Neural cell (in vitro differentiated cells): ENCODE measurements around the gene SRP9.

Experiments used
- CTCF ChIP-seq: fragments of 450-650 bp; IDR thresholded peaks from 2 replicates; pipeline ENCODE4 v1.5.1; 2014; ENCODE audit warnings: antibody characterized with exemption, mild to moderate bottlenecking, moderate library complexity; ENCODE audit not compliant: poor library complexity, severe bottlenecking
- EZH2 ChIP-seq: fragments of 200-600, 300-800 bp; shearing (Covaris generic), sonication (generic); IDR thresholded peaks from 2 replicates; pipeline ENCODE4 v1.6.1; 2014; ENCODE audit warnings: antibody characterized with exemption, low read length, borderline replicate concordance, mild to moderate bottlenecking; ENCODE audit not compliant: insufficient read depth, poor library complexity, severe bottlenecking
- MXI1 ChIP-seq: fragments of 450-650 bp; conservative IDR thresholded peaks from 2 replicates; pipeline ENCODE4 v1.6.1; 2014; ENCODE audit warnings: antibody characterized with exemption, mild to moderate bottlenecking; ENCODE audit not compliant: poor library complexity, severe bottlenecking
- RAD21 ChIP-seq: fragments of 450-650 bp; conservative IDR thresholded peaks from 2 replicates; pipeline ENCODE4 v1.6.1; 2014; ENCODE audit warnings: antibody characterized with exemption, mild to moderate bottlenecking, moderate library complexity
- SMC3 ChIP-seq: fragments of 450-650 bp; conservative IDR thresholded peaks from 2 replicates; pipeline ENCODE4 v1.6.1; 2014; ENCODE audit warnings: antibody characterized with exemption, mild to moderate bottlenecking, moderate library complexity; ENCODE audit not compliant: poor library complexity

- TF ChIP-seq SMC3 (no peak), CTCF (no peak), EZH2 (no peak), MXI1 (no peak), RAD21 (no peak)
These were observed 22.5 kb upstream of the SRP9 start for GRCh38 chr1:225754940-225755641.
